Mucosa of stomach (tissue), 1 donor: ENCODE results near the gene BCL2L1.

Experiments used
- H3K27me3 ChIP-seq: one replicate; pipeline ENCODE4 v1.7.0; 2013; ENCODE audit warnings: mild to moderate bottlenecking, low read length; ENCODE audit not compliant: control insufficient read depth, insufficient read depth
- H3K36me3 ChIP-seq: one replicate; pipeline ENCODE4 v1.7.0; 2013; ENCODE audit warnings: low read length; ENCODE audit not compliant: control insufficient read depth, insufficient read depth
- H3K4me1 ChIP-seq: one replicate; pipeline ENCODE4 v1.7.0; 2013; ENCODE audit warnings: mild to moderate bottlenecking, low read length; ENCODE audit not compliant: control insufficient read depth, insufficient read depth
- H3K4me3 ChIP-seq: one replicate; pipeline ENCODE4 v1.7.0; 2013; ENCODE audit warnings: low read length
- H3K9ac ChIP-seq: one replicate; pipeline ENCODE4 v1.7.0; 2013; ENCODE audit warnings: mild to moderate bottlenecking, low read length, moderate library complexity
- H3K9me3 ChIP-seq: one replicate; pipeline ENCODE4 v1.7.0; 2013; ENCODE audit warnings: mild to moderate bottlenecking, low read length, moderate library complexity; ENCODE audit not compliant: control insufficient read depth
- donor health status: Pancreatic carcinoma.

The BCL2L1 gene

DNA sequence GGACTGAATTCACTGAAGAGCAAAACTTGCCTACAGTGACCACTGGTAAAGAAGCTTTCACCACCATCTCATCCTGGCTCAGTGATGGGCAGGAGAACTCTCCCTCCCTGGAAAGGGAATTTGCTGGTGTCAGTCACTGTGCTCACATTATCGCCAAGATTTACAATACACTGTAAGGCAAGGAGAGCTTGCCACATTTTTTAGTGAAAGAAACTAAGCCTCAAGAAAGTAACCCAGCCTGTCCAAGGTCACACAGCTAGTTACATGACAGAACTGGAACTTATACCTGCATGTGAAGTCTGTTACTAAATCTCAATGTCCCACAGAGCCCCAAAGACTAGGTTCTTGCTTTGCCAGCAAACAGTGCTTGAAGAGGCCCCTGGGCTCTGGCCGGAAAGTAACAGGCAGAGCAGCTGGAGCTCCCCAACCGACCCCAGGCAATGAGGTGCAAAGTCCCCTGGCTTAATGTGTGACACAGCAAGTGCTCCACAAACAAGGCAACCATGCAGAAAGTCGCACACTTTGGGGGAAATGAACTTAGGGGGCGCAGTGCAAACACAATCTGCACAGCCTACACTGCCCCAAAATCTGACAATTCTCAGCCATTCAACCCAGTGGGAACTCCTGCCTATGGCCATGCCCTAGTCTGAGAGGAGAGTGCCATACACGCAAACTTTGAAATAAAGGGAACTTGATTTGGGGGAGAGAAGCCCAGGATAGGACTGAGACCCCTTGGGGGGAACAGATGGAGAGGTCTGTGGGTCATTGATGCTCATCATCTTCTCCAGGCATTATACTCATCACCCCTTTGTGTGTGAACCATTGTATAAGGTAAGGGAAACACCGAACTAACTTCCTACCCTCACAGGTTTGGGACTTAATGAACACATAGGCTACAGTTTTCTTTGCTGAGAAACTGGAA is 1.9 kb downstream of the BCL2L1 start:
- Histone ChIP-seq H3K4me1 (peaks cover 57% of the 10 kb centered on the region), H3K27me3 (no peaks in the 10 kb centered on the region), H3K4me3 (peak overlapping the region; percentile 61), H3K36me3 (peaks cover 9% of the 10 kb centered on the region), H3K9me3 (no peaks in the 10 kb centered on the region), H3K9ac (peak overlapping the region; percentile 100)

DNA sequence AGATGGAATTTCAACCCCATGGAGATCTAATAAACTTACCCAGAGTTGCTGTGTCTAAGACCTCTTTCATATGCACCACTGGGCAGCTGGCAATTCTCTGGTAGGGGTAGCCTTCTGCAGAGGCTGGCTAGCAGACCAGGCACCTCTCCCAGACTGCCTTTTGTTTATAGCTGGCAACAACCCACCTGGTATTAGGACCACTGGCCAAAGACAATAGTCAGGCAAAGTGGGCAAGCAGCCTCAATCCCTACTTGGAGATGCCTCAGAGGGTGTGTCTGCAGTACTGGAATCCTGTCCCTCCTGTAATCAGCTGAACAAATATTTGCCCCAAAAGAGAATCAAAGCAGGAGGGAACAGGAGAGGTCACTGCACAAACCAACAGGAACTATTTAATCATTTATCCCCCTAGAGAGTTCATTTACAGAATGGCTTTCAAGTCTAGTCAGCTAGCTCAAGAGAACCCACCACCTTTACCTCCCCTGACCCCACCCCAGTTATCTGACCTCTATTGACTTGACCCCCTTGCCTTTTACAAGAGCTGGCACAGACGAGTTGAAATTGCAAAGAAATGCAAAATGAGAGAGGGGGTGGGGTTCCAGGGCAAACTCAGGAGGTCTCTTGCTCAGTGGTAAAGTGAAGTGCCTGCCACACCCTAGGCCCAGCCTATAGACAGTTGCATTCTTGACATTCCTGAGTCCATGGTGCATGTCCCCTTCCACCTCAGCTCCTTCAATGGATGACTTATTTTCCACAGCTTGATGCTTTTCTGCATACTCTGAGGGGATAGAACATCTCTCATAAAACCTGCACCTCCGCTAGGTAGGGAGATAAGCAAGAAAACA is 2.8 kb downstream of the BCL2L1 start:
- H3K9me3 ChIP-seq, result no peaks in the 10 kb centered on the region
- H3K4me1 ChIP-seq, result peaks cover 58% of the 10 kb centered on the region
- H3K27me3 ChIP-seq, result no peaks in the 10 kb centered on the region
- peaks cover 14% of the 10 kb centered on the region for H3K36me3 ChIP-seq
- peak overlapping the region; percentile 61 for H3K4me3 ChIP-seq
- H3K9ac ChIP-seq, result peak overlapping the region; percentile 100

DNA sequence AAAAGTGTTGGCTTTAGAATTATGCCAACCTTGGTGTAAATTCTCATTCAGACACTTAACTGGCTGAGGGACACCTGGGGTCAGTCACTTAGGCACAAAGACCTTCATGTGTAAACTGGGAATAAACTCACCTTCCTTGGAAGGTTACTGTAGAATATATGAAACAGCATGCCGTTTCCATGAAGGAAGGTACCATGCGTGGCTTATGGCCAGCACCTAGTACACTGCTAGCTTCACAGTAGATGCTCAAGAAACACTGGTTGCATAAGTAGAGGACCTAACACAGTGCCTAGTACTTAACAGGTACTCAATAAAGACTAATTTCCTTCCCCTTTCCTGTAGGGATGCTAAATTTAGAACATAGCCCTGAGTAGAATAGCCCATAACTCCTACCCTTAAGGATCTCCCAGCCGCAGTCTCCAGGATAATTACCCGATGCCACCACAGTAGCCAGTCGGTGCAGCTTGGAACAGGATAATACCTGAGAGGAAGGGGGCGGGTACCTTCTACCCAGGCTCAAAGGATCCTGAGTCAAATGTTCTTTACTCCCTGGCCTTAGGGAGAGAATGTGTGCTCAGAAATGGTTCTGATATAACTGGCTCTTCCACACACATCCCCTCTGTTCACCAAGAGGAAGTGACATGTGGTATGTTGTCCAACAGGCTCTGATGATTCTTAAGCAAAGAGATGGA is 3.6 kb downstream of the BCL2L1 start:
- peaks cover 60% of the 10 kb centered on the region for H3K4me1 ChIP-seq
- H3K9me3 ChIP-seq, result no peaks in the 10 kb centered on the region
- H3K9ac ChIP-seq, result peak overlapping the region; percentile 100
- H3K4me3 ChIP-seq, result peak overlapping the region; percentile 23
- H3K27me3 ChIP-seq, result no peaks in the 10 kb centered on the region
- peaks cover 14% of the 10 kb centered on the region for H3K36me3 ChIP-seq

DNA sequence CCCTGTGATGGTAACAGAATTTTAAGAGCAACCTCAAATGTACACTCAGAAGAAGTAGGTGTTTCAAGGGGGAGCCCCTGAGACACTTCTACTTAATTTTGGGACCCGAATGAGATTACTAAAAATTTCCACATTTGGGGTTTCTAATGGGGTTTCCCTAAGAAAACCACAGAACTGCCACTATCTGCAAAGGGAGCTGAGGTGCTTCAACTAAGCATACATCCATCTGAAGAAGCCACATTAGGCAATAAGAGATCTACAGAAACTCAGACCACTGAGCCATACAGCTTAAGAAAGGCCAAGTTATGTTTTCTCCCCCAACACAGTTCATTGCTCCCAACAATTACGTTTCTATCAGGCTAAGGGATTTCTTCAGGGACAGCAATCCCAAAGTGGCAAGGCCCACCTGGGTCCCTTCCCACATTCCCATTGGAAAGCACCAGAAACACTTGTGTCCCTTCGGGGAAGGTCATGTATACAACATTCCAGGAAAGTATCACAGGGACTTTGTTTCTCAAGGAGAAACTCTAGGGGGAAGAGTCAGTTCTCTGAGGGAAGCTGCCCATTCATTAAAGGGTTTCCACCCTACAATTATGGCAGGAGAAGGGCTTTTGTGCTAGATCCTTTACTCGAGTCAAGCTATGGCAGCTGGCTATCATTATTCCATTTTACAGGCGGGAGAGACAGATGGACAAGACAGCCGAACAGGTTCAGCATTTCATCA is 5.0 kb downstream of the BCL2L1 start:
- no peaks in the 10 kb centered on the region for H3K27me3 ChIP-seq
- peaks cover 75% of the 10 kb centered on the region for H3K4me1 ChIP-seq
- H3K36me3 ChIP-seq, result peaks cover 21% of the 10 kb centered on the region
- H3K9ac ChIP-seq, result peak overlapping the region; percentile 19
- H3K9me3 ChIP-seq, result no peaks in the 10 kb centered on the region
- H3K4me3 ChIP-seq, result no peak overlapping the region

DNA sequence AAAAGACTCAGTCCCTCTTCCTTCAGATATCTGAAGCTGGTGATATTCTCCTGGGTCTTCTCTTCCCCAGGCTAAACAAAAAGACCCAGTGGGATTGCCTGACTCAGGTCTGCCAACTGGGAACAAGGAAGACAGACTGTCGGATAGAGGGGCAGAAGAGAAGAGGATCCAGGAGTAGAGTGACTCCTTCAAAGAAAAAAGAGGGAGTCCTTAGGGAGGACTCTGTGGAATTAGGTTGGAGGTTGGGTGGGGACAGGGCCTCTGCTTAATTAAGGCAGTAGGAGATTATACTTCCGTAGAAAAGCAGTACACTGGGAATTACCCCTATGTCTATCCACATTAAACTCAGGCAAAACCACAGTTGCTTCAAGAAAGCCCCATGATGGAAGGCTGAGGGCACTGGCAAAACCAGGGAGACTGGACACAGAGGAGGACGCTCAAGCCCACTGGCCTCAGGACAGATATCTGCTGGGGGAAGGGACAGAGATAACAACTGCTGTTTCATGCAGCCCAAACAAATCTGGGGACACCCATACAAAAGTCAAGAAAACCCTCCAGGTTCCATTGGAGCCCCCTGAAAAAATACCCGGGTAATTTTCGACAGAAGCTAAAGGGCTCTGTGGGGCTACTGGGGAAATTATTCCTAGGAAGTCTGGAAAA is 5.7 kb downstream of the BCL2L1 start:
- Histone ChIP-seq H3K4me1 (peaks cover 82% of the 10 kb centered on the region), H3K36me3 (peaks cover 21% of the 10 kb centered on the region), H3K9ac (peak overlapping the region; percentile 19), H3K27me3 (no peaks in the 10 kb centered on the region), H3K4me3 (no peak overlapping the region), H3K9me3 (no peaks in the 10 kb centered on the region)

DNA sequence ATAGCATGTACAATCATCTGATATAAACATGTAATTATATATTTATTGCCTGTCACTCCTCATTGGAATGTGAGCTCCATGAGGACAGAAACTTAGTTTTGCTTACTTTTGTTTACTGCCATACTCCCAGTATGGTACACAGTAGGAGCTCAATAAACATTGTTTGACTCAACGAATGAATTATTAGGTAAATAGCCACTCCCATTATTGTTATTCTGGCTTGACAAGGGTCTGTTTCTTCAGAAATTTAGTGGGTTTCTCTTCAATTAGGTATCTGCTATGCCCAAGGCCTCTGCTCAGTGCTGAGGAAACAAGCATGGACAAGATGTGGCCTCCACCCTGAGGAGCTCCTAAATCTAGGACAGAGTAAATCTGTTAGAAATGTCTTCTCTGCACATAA is 6.3 kb downstream of the BCL2L1 start:
- peaks cover 84% of the 10 kb centered on the region for H3K4me1 ChIP-seq

DNA sequence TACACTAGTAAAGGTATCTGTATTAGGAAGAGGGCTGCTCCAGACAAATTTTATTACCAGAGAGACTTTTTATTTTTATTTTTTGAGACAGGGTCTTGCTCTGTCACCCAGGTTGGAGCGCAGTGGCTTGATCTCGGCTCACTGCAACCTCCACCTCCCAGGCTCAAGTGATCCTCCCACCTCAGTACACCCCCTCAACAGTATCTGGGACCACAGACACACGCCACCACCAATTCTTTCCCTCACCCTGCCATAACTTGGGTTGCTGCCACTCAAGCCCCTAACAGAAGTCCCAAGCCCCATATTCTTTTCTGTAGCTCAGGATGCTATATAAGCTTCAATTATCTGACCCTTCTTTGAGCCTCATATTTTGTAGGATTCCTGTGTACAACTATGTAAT is 6.9 kb downstream of the BCL2L1 start:
- H3K4me1 ChIP-seq, result peaks cover 86% of the 10 kb centered on the region
- H3K27me3 ChIP-seq, result no peaks in the 10 kb centered on the region
- no peak overlapping the region for H3K4me3 ChIP-seq
- no peaks in the 10 kb centered on the region for H3K9me3 ChIP-seq
- peaks cover 17% of the 10 kb centered on the region for H3K36me3 ChIP-seq
- no peak overlapping the region for H3K9ac ChIP-seq

More for the DNA sequence above, 6.3 kb downstream of the BCL2L1 start:
- H3K36me3 ChIP-seq, result peaks cover 18% of the 10 kb centered on the region
- H3K9me3 ChIP-seq, result no peaks in the 10 kb centered on the region
- peak overlapping the region; percentile 19 for H3K9ac ChIP-seq
- no peaks in the 10 kb centered on the region for H3K27me3 ChIP-seq
- H3K4me3 ChIP-seq, result no peak overlapping the region

DNA sequence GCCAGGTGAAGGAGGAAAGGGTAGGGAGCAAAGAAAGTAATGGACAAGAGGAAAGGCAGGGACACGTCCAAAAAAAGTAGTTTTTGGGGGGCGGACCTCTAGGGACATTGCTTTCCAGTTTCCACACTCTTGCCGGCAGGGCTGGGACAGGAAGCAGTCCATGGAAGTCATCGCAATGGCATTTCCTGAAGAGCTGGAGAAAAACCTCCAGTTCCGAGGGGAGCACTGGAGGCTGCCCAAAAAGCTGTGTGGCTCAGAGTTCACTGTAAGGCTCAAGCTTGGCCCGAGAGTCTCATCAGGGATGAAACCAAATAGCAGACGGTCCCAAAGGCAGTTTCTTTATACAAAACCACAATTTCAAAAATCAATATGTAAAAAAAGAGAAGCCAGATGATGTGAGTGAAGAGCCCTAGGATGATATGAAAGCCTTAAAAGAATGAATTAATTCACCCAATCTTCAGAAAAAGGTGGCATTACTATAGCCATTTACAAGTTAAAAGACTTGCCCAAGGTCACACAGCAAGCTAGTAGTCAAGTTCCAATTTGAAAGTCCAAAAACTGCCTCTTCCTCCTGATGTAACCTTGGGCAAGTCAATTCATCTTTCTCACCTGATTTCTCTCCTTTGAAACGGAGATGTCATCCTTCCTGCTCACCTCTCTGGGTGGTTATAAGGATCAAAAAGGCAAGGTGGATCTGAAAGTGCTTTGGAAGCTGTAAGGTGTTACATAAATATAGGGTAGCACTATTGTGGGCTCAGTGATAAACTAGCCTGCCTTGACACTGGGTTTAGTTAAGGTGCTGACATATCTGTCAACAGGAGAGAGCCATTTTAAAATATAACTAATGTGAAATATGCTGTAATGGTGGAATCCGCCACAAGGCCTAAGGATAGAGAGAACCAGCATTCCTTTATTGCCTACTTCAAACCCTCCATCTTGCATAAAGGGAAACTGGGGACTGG is 9.1 kb downstream of the BCL2L1 start:
- Histone ChIP-seq H3K4me1 (peaks cover 81% of the 10 kb centered on the region), H3K27me3 (no peaks in the 10 kb centered on the region), H3K4me3 (no peak overlapping the region), H3K9ac (peak overlapping the region; percentile 63), H3K36me3 (peaks cover 17% of the 10 kb centered on the region), H3K9me3 (no peaks in the 10 kb centered on the region)

DNA sequence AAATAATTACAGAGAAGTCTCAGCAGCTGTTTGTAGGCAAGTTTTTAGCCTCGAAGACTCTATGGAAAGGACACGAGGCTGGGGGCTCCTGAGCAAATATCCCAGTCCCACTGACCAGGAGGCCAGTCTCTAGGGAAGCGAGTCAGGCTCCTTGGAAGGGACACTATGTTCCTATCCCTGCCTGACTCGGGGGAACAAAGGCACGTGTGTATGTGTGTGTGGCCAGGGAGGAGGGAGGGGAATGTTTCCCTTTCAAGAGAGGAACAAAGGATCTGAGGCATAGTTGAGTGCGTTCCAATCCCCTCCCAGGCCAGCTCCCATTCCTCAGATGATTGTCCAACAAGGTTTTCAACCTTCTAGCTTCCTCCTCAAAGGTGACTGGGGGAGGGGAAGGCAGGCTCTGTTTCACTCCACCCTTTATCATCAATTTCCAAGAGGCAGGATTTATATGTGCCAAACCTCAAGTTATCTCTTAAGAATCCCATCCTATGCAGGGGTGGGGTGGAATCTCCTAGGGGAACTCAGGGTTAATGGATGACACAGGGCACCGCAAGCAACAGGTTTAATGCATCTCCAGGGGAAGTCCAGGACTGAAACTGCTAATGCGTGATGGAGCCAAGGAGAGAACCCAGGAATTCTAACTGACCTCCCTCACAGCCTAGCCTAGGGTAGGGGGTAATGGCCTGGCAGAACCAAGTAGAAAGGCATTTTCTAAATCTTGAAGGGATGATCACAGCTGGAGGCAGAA is 9.9 kb downstream of the BCL2L1 start:
- Histone ChIP-seq H3K4me3 (peak overlapping the region; percentile 1), H3K9ac (peak overlapping the region; percentile 63), H3K27me3 (no peaks in the 10 kb centered on the region), H3K9me3 (no peaks in the 10 kb centered on the region), H3K4me1 (peaks cover 81% of the 10 kb centered on the region), H3K36me3 (peaks cover 17% of the 10 kb centered on the region)

DNA sequence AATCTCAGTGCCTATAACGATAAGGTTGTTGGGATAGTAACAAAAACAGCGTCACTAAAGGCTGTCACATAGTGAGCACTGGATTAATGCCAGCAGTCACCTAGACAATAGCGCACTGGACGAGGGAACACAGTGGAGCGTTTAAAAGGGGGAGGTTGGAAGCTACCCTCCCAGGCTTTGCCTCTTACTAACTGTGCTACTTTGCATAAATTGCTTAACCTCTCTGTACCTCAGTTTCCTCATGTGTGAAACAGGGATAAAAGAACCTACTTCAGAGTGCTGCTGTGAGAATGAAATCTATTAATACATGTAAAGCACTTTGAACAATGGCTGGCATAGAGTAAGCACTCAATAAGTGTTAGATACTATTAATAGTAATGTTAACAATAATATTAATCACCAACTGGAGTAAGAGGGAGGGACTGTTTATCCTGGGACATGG is 10.5 kb downstream of the BCL2L1 start:
- H3K9me3 ChIP-seq, result no peaks in the 10 kb centered on the region
- no peaks in the 10 kb centered on the region for H3K27me3 ChIP-seq
- H3K36me3 ChIP-seq, result peaks cover 19% of the 10 kb centered on the region
- peaks cover 79% of the 10 kb centered on the region for H3K4me1 ChIP-seq
- peak overlapping the region; percentile 63 for H3K9ac ChIP-seq
- peak overlapping the region; percentile 1 for H3K4me3 ChIP-seq
